Raji (cell line): ENCODE data around the gene DZIP1.

ENCODE experiments used
- POLR2A ChIP-seq: IDR thresholded peaks from 2 replicates; pipeline ENCODE4 v1.6.1; 2011; ENCODE audit warnings: low read depth, low read length, control low read depth; ENCODE audit not compliant: insufficient read depth

DZIP1 gene

DNA sequence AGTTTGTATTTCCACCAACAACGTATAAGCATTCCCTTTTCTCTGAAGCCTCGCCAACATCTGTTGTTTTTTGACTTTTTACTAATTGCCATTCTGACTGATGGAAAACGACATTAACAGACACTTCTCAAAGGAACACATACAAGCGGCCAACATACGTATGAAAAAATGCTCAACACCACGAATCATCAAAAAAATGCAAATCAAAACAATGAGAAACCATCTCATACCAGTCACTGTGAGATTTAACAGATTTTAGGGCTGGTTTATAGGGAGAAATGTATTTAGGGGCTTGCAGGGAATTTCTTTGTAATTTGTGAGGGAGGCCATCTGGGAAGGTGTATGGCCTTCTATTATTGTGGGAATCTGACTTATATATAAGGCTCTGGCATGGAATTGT lies 2.8 kb upstream of the DZIP1 start:
- TF ChIP-seq POLR2A: no peak

DNA sequence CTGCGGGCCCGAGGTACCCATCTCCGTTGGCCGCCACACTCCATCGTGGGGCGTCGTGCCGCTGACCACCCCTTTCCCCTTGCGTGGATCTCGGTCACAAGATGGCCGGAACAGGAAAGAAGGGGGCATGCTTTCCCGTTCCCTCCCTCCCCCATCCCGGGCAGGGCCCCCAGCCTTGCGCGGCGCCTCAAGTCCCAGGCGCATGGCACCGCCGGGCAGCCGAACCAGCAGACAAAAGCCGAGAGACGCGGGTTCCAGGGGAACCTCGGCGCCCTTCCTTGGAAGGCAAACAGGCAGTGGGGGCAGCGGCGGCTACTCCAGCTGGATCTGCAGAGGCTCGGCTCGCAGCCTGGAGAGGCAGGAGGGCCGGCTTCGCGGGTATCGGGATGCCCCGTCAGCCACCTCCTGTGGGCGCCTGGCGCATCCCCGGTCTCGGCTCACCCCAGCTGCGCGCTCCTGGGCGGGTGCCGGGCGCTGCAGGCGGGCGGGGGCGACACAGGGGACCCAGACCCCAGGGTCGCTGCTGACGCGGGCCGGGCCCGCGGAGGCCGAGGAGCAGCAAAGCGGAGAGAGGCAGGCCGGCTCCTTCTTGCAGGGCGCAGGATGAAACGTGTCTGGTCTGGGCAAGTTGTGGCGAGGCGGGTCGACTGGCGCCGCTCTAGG lies 439 bp downstream of the DZIP1 start:
- no peak for TF ChIP-seq POLR2A

DNA sequence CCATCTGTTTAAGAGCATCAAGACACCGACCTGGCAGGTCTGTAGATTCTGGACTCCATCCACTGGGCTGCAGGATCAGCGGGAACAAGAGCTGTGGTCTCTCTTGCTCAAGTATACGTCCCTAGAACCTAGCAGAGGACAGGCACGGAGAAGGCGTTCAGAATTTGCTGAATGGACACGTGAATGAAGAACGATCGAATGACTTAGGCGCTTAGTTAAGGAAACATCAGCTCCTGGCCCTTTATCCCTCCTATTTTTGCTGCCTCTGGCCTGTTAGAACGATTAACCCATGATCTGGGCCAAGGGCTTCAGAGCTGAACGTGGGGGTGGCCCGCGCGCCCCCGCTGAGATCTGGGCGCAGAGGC lies 953 bp downstream of the DZIP1 start:
- TF ChIP-seq POLR2A: no peak

DNA sequence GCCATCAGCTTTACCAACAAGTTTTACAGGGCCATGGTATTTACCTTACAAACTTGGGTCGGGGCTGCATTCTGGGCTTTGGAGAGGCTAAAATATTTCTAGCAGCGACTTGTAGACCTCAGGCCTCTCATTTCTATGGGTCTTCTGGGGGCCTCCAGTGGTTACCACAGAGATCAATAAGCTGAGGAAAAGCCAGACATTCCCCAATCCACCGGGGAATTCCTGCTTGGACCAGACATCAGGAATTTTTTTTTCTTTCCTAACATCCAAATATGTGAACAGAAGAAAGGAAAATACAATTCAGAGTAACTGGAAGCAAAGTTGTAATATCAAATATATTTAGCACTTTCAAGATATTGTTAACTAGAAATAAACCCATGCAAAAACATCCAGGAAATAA lies 1.5 kb downstream of the DZIP1 start:
- TF ChIP-seq POLR2A: no peak

DNA sequence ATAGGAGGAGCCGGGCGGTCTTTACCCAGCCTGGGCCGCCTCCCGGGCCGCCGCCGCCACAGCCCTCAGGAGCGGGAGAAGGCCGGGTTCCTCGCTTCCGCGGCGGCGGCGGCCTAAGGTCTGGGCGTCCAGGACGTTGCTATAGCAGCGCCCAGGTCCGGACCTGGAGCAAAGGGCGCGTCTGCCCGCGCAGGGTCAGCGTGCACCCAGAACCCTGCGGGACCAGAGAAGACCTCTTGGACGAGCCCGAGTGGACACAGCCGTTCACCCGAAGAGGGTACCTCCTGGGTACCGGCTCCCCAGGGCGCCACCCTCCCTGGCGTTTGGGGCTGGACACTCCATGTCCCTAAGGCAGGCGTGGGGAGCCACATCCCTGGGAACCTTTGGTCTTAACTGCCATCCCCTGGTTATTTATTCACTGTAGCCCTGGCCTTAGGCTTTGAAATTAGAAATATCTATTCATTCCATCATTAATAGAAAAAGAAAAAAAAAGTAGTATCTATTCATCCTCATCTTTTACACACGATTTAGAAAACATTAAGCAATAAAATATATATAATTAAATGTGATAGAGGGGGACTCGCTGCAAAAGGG lies 2.4 kb downstream of the DZIP1 start:
- no peak for TF ChIP-seq POLR2A

DNA sequence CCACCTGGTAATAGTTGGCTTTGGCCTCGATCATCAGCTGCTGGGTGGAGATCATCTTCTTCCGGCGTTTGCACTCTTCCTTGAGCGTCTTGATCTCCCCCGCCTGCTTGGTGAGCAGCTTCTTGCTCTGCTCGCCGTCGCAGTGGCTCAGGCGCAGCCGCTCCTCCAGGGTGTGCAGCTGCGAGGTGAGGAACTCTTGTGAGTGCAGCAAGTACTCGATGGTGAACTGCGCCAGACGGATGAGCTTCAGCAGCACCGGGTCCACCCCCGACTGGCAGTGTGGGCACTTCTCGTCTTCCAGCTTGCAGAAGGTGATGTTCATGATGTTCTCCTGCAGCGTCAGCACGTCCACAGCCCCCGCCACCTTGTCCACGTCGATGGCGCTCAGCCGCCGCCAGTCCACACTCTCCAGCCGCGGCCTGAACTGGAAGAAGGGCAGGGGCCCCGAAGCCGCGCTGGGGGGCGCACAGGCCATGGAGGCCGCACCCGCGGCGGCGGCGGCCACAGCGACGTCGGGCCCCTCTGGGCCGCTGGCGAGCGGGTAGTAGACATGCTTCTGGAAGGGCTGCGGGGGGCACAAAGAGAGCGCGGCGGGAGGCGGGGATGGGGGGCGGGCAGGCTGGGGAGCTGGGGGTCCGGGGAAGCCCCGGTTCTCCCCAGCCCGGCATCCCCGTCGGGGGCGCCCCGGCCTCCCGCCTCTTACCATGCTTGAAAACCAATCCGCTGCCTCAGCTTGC lies 3.0 kb downstream of the DZIP1 start:
- TF ChIP-seq POLR2A: no peak

DNA sequence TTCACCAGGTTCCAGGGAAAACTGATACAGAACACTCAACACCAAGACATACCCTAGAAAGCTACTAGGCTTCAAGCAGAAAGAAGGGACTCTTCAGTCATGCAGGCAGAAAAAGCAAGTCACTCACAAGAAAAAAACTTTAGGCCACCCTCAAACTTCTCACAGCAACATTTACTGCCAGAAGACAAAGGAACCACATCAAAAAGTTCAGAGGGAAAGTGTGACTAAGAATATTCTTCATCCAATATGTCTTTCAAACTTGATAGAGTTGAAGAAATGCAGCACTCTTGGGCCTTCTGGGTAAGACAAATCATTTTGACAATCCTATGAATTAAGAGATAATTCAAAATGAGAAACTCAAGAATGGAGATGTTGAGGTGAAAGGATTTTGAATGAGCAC lies 7.7 kb downstream of the DZIP1 start:
- no peak for TF ChIP-seq POLR2A

DNA sequence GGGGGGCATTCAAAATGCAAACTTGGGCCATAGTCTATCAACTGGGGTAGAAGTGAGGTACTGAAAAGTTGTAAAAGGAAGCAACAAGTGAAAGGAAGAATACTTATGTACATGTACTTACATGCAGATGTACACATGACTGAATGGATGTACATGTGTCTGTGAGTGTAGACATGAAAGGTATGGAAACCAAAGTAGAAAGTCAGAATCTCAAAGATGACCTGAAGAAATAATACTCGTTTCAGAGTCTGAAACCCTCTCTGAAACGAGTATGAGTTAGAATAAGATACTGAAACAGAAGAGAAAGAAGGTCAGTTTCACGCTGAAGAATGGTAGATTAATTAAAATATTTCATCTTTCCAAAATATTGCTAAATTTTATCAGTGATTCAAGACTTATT lies 13.9 kb downstream of the DZIP1 start:
- TF ChIP-seq POLR2A: no peak

DNA sequence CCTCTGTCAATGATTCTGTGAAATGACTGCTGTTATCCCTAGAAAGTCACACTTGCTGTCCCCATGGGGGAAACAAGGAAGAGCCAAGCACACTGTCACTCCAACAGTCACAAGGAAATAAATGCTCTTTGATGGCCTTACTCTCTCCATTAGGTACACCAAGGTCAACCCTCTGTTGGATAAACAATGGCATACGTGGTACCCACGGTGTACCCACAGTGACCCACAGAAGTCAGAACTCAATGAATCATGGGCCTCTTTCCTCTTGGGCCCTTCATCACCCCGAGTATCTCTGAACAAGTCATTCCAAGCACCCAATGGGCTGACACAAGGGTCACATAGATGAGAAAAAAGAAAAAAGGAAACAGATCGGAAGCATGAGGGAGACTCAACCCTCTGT lies 15.4 kb downstream of the DZIP1 start:
- no peak for TF ChIP-seq POLR2A

DNA sequence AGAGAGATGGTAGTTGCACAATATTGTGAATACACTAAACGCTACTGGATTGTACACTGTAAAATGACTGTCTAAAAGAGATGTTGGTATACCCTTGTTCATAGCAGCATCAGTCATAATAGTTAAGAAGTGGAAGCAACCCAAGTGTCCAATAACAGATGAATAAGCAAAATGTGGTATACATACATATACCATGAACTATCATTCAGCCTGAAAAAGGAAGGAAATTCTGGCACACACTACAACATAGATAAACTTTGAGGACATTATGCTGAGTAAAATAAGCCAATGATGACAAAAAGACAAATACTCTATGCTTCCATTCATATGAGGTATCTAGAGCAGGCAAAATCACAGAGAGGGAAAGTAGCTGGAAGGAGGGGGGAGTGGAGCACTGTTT lies 16.0 kb downstream of the DZIP1 start:
- TF ChIP-seq POLR2A: no peak

DNA sequence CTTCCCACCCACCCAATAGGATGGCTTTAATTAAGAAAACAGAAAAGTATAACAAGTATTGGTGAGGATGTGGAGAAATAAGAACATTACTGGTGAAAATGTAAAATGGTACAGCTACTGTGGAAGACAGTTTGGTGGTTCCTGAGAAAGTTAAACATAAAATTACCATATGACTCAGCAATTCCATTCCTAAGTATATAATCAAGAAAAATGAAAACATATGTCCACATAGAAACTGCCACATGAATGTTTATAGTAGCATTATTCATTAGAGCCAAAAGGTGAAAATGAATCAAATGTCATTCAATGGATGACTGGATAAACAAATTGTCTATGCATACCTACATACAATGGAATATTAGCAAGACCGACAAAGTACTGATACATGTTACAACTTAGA lies 16.9 kb downstream of the DZIP1 start:
- no peak for TF ChIP-seq POLR2A

DNA sequence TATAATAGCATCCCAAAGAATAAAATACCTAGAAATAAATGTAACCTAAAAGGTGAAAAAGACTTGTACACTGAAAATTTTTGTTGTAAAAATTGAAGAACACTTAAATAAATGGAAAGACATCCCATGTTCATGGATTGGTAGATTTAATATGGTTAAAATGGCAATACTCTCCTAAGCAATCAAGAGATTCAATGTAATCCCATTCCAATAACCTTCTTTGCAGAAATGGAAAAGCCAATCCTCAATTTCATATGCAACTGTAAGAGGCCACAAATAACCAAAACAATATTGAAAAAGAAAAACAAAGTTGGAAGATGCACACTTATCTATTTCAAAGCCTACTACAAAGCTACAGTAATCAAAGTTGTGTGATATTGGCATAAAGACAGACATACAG lies 17.7 kb downstream of the DZIP1 start:
- no peak for TF ChIP-seq POLR2A

DNA sequence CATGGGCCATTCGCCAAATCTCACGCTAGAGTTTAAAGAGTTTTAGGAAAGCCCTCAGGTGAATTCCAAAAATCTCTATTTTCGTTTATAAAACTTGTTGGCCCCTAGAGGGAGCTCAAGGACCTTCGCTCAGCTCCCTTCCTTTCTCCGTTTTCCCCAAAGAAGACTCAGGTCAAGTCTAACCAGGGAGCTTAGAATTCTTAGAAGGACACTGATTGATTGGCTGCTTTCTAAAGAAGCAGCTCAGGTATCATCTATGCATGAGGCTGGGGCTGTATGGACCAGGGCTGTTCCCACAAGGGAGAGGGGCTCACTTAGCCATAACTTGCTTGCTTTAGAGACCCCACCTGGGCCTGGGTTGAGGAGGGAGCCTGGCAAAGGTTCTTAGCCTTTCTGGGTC lies 20.5 kb downstream of the DZIP1 start:
- no peak for TF ChIP-seq POLR2A

DNA sequence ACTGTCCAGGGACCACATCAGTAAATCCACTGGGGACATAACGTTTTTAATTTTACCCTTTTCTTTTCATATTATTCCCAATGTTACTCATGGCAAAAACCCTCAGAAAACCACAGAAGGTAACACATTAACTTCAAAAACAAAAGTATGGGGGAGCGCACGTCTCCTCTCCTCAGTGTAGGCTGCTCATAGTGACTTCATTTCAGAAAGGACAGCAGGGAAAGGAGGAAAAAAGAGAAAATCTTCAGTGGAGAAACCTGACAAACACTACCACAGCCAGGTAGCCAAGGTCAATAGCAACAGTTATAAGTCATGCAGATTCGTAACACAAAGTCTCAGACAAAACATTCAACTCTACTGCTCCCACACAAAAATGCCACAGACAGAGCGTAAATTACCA lies 21.4 kb downstream of the DZIP1 start:
- no peak for TF ChIP-seq POLR2A

DNA sequence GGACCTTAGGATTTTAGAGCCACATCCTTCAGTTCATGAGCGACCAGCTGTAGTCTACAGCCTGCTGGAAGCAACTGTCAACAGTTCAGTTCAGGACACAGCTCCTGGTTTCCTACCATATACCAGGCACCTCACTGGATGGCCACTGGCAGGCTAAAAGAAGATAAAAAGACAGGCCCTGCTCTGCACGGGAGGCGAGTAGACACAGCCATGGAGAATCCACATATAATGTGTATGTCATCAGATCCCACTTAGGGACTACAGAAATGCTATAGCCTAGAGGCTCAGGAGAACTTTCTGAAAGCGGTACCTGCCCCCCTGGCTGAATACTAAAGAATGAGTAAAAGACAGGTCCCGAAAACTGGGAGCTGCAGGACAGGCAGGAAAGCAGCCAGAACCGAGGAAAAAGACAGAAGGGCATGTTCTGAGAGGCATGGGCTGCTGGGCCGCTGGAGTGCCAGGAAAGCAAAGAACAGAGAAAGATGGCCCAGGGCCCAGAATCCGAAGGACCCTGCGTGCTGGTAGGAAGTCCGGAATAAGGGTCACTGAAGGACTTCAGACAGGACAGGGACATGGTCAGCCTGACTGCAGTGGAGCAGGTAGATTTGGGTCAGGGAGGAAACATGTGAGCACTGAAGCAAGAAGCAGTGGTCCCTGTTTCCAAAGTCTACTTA lies 23.5 kb downstream of the DZIP1 start:
- TF ChIP-seq POLR2A: no peak

DNA sequence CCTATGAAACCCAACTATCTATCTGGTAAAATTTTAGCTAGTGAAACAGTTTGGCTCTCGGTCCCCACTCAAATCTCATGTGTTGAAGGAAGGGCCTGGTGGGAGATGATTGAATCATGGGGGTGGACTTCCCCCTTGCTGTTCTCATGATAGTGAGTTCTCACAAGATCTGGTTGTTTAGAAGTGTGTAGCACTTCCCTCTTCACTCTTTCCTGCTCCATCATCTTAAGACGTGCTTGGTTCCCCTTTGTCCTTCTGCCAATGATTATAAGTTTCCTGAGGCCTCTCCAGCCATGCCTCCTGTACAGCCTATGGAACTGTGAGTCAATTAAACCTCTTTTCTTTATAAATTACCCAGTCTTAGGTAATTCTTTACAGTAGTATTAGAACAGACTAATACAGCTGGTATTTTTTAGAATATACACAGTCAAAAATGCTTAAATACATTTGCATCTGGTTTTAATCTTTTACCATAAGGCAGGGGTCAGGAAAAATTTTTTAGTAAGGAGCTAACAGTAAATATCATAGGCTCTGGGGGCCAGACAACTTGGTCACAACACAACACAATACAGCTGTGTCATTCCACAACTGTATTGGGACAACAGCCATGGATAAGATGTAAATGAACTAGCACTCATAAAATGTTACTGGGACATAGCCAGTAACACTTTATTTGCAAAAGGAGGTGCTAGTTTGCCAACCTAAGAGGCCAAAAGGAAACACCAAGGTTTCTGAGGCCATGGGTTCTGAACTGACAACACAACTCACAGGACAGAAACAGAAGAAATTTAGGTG lies 24.3 kb downstream of the DZIP1 start:
- TF ChIP-seq POLR2A: no peak

DNA sequence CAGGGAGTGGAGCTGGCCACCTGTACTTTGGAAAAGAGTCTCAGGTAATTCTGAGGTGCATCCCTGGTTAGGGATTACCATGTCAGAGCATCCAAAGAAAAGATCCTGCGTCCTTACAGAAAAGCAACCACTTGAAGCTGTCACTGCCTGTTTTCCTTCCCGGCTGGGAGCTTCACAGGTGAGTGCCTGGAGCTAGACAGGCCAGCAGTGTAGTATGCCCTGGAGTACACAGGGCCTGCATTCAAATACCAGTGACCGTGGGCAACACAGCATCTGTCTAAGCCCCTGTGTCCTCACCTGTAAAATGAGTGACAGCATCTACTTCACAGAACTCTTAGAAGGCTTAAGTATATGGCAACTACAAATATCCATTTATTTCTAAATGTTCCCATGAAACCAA lies 29.0 kb downstream of the DZIP1 start:
- TF ChIP-seq POLR2A: no peak
